Measurements from ENCODE around the gene RPS6KA4. TPM values are rescaled to one million over a fixed set of nuclear protein-coding genes. Genes with fewer than 3 reads are reported as not detected.
A peak's percentile ranks its signal among the peaks of the same experiment; 100 is the strongest.

The RPS6KA4 gene
- total RNA-seq, 1 donor from 2014 or later: 48.6 TPM

GRCh38 chr11:64348383-64349024, 10.5 kb upstream of the RPS6KA4 start:
- Mint-ChIP-seq H3K4me1 (peaks cover 5% of the 10 kb centered on the region), H3K36me3 (ENCODE audit: low read depth) (peaks cover 37% of the 10 kb centered on the region), H3K9me3 (no peaks in the 10 kb centered on the region), H3K27me3 (no peaks in the 10 kb centered on the region), H3K27ac (no peak overlapping the region), H3K4me3 (no peak overlapping the region)
- intact Hi-C loops (cut with micrococcal nuclease): no loop called here
- DNase-seq: no peak

- Mint-ChIP-seq H3K4me1 (peaks cover 5% of the 10 kb centered on the region), H3K27me3 (no peaks in the 10 kb centered on the region), H3K27ac (no peak overlapping the region), H3K36me3 (ENCODE audit: low read depth) (peaks cover 37% of the 10 kb centered on the region), H3K4me3 (no peak overlapping the region), H3K9me3 (no peaks in the 10 kb centered on the region)
- DNase-seq: no peak
- intact Hi-C loops (cut with micrococcal nuclease): no loop called here
Observed at GRCh38 chr11:64349025-64349387, 10.0 kb upstream of the RPS6KA4 start.

GRCh38 chr11:64349404-64349803, 9.6 kb upstream of the RPS6KA4 start:
- Mint-ChIP-seq H3K27me3 (no peaks in the 10 kb centered on the region), H3K27ac (no peak overlapping the region), H3K4me1 (peaks cover 5% of the 10 kb centered on the region), H3K9me3 (no peaks in the 10 kb centered on the region), H3K4me3 (no peak overlapping the region), H3K36me3 (ENCODE audit: low read depth) (peaks cover 37% of the 10 kb centered on the region)
- intact Hi-C loops (cut with micrococcal nuclease): no loop called here
- no peak for DNase-seq

GRCh38 chr11:64351136-64351631, 7.8 kb upstream of the RPS6KA4 start:
- intact Hi-C loops (cut with micrococcal nuclease): no loop called here
- peaks cover 2% of the 10 kb centered on the region for H3K4me1 Mint-ChIP-seq
- H3K36me3 Mint-ChIP-seq (ENCODE audit: low read depth): peaks cover 26% of the 10 kb centered on the region
- H3K27ac Mint-ChIP-seq: no peak overlapping the region
- no peak for DNase-seq
- no peaks in the 10 kb centered on the region for H3K27me3 Mint-ChIP-seq
- H3K9me3 Mint-ChIP-seq: no peaks in the 10 kb centered on the region
- H3K4me3 Mint-ChIP-seq: no peak overlapping the region

GRCh38 chr11:64352099-64352994, 6.6 kb upstream of the RPS6KA4 start:
- no peak overlapping the region for H3K4me3 Mint-ChIP-seq
- H3K9me3 Mint-ChIP-seq: no peaks in the 10 kb centered on the region
- peaks cover 24% of the 10 kb centered on the region for H3K36me3 Mint-ChIP-seq (ENCODE audit: low read depth)
- no peak for DNase-seq
- no peaks in the 10 kb centered on the region for H3K27me3 Mint-ChIP-seq
- no peak overlapping the region for H3K27ac Mint-ChIP-seq
- H3K4me1 Mint-ChIP-seq: peaks cover 5% of the 10 kb centered on the region
- intact Hi-C loops (cut with micrococcal nuclease): no loop called here

GRCh38 chr11:64352995-64353714, 5.8 kb upstream of the RPS6KA4 start:
- peaks cover 10% of the 10 kb centered on the region for H3K4me1 Mint-ChIP-seq
- H3K27ac Mint-ChIP-seq: no peak overlapping the region
- DNase-seq: no peak
- H3K27me3 Mint-ChIP-seq: no peaks in the 10 kb centered on the region
- peaks cover 24% of the 10 kb centered on the region for H3K36me3 Mint-ChIP-seq (ENCODE audit: low read depth)
- intact Hi-C loops (cut with micrococcal nuclease): no loop called here
- no peak overlapping the region for H3K4me3 Mint-ChIP-seq
- H3K9me3 Mint-ChIP-seq: no peaks in the 10 kb centered on the region

- intact Hi-C loops (cut with micrococcal nuclease): no loop called here
- Mint-ChIP-seq H3K4me1 (peaks cover 10% of the 10 kb centered on the region), H3K36me3 (ENCODE audit: low read depth) (peaks cover 22% of the 10 kb centered on the region), H3K4me3 (no peak overlapping the region), H3K27me3 (no peaks in the 10 kb centered on the region), H3K27ac (no peak overlapping the region), H3K9me3 (no peaks in the 10 kb centered on the region)
- no peak for DNase-seq
Observed at GRCh38 chr11:64353715-64354506, 5.1 kb upstream of the RPS6KA4 start.

GRCh38 chr11:64355078-64355940, 3.7 kb upstream of the RPS6KA4 start:
- no peak overlapping the region for H3K4me3 Mint-ChIP-seq
- peaks cover 18% of the 10 kb centered on the region for H3K4me1 Mint-ChIP-seq
- DNase-seq: peak; percentile 75
- intact Hi-C loops (cut with micrococcal nuclease): no loop called here
- H3K27me3 Mint-ChIP-seq: no peaks in the 10 kb centered on the region
- H3K9me3 Mint-ChIP-seq: no peaks in the 10 kb centered on the region
- peaks cover 22% of the 10 kb centered on the region for H3K36me3 Mint-ChIP-seq (ENCODE audit: low read depth)
- H3K27ac Mint-ChIP-seq: peak overlapping the region; percentile 34

GRCh38 chr11:64356498-64357411, 2.2 kb upstream of the RPS6KA4 start:
- peak; percentile 81 for DNase-seq
- H3K4me3 Mint-ChIP-seq: peak overlapping the region; percentile 56
- peaks cover 28% of the 10 kb centered on the region for H3K36me3 Mint-ChIP-seq (ENCODE audit: low read depth)
- H3K27me3 Mint-ChIP-seq: no peaks in the 10 kb centered on the region
- intact Hi-C loops (cut with micrococcal nuclease): loop anchor here (1.0 kb wide), 1 partner anchor 39 kb away; the partner anchor contains the start of gene TRMT112
- no peak overlapping the region for H3K27ac Mint-ChIP-seq
- peaks cover 20% of the 10 kb centered on the region for H3K4me1 Mint-ChIP-seq
- H3K9me3 Mint-ChIP-seq: no peaks in the 10 kb centered on the region

GRCh38 chr11:64357446-64357845, 1.5 kb upstream of the RPS6KA4 start:
- H3K9me3 Mint-ChIP-seq: no peaks in the 10 kb centered on the region
- DNase-seq: no peak
- H3K4me3 Mint-ChIP-seq: no peak overlapping the region
- H3K4me1 Mint-ChIP-seq: peaks cover 20% of the 10 kb centered on the region
- peak overlapping the region; percentile 88 for H3K27ac Mint-ChIP-seq
- no peaks in the 10 kb centered on the region for H3K27me3 Mint-ChIP-seq
- H3K36me3 Mint-ChIP-seq (ENCODE audit: low read depth): peaks cover 32% of the 10 kb centered on the region
- intact Hi-C loops (cut with micrococcal nuclease): loop anchor here (1.0 kb wide), 1 partner anchor 40 kb away; the partner anchor contains the start of gene TRMT112

GRCh38 chr11:64357904-64358535, 942 bp upstream of the RPS6KA4 start:
- Mint-ChIP-seq H3K27ac (peak overlapping the region; percentile 88), H3K36me3 (ENCODE audit: low read depth) (peaks cover 34% of the 10 kb centered on the region), H3K4me3 (peak overlapping the region; percentile 78), H3K4me1 (peaks cover 20% of the 10 kb centered on the region), H3K27me3 (no peaks in the 10 kb centered on the region), H3K9me3 (no peaks in the 10 kb centered on the region)
- intact Hi-C loops (cut with micrococcal nuclease): loop anchor here (1.0 kb wide), 1 partner anchor 41 kb away; the partner anchor contains the start of gene TRMT112
- peak; percentile 78 for DNase-seq
